ENCODE measurements around the gene AP2B1. TPM values are rescaled to one million over a fixed set of nuclear protein-coding genes. Genes with fewer than 3 reads are reported as not detected.

AP2B1 gene
- total RNA-seq, 1 donor from 2014 or later = 216 TPM

DNA sequence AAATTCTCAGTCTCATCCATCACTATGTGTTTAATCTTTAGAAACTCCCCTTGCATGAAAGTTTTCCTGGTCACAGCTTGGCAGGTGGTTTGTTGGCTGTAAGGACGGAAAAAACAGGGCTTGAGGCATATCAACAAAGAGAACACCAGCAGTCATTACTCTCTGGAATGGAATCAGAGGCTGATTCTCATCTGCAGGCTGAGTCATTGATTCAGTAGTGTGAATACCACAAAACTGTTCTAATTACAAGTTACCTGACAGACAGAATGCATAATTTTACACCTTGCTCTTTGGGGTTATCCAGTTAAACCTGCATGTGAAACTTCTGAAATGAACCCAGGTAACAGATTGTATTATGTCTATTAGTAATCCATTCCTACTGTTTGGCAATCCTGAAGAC is 38.1 kb upstream of the AP2B1 start:
- Mint-ChIP-seq H3K27ac (ENCODE audit: unreplicated experiment) (no peak overlapping the region), H3K4me3 (no peak overlapping the region), H3K36me3 (ENCODE audit: low read depth) (no peaks in the 10 kb centered on the region), H3K9me3 (no peaks in the 10 kb centered on the region), H3K4me1 (no peaks in the 10 kb centered on the region), H3K27me3 (ENCODE audit: low read depth) (peaks cover 86% of the 10 kb centered on the region)
- TF ChIP-seq, protein P1, sequence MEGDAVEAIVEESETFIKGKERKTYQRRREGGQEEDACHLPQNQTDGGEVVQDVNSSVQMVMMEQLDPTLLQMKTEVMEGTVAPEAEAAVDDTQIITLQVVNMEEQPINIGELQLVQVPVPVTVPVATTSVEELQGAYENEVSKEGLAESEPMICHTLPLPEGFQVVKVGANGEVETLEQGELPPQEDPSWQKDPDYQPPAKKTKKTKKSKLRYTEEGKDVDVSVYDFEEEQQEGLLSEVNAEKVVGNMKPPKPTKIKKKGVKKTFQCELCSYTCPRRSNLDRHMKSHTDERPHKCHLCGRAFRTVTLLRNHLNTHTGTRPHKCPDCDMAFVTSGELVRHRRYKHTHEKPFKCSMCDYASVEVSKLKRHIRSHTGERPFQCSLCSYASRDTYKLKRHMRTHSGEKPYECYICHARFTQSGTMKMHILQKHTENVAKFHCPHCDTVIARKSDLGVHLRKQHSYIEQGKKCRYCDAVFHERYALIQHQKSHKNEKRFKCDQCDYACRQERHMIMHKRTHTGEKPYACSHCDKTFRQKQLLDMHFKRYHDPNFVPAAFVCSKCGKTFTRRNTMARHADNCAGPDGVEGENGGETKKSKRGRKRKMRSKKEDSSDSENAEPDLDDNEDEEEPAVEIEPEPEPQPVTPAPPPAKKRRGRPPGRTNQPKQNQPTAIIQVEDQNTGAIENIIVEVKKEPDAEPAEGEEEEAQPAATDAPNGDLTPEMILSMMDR (conservative IDR thresholded peaks at IDR 0.05) = no peak
- DNase-seq (ENCODE audit: low read depth, low spot score) = no peak

GRCh38 chr17:35553310-35553709 is 33.8 kb upstream of the AP2B1 start:
- Mint-ChIP-seq H3K27me3 (ENCODE audit: low read depth) (peaks cover 84% of the 10 kb centered on the region), H3K4me1 (no peaks in the 10 kb centered on the region), H3K9me3 (no peaks in the 10 kb centered on the region), H3K27ac (ENCODE audit: unreplicated experiment) (no peak overlapping the region), H3K4me3 (no peak overlapping the region), H3K36me3 (ENCODE audit: low read depth) (no peaks in the 10 kb centered on the region)
- TF ChIP-seq, protein P1 (conservative IDR thresholded peaks at IDR 0.05) = no peak
- DNase-seq (ENCODE audit: low read depth, low spot score) = no peak

GRCh38 chr17:35554668-35555067 is 32.5 kb upstream of the AP2B1 start:
- Mint-ChIP-seq H3K9me3 (no peaks in the 10 kb centered on the region), H3K36me3 (ENCODE audit: low read depth) (no peaks in the 10 kb centered on the region), H3K4me3 (no peak overlapping the region), H3K27me3 (ENCODE audit: low read depth) (peaks cover 82% of the 10 kb centered on the region), H3K4me1 (no peaks in the 10 kb centered on the region), H3K27ac (ENCODE audit: unreplicated experiment) (no peak overlapping the region)
- TF ChIP-seq, protein P1 (conservative IDR thresholded peaks at IDR 0.05) = no peak
- DNase-seq (ENCODE audit: low read depth, low spot score) = no peak

GRCh38 chr17:35555691-35556090 is 31.4 kb upstream of the AP2B1 start:
- H3K27me3 Mint-ChIP-seq (ENCODE audit: low read depth) = peaks cover 83% of the 10 kb centered on the region
- DNase-seq (ENCODE audit: low read depth, low spot score) = no peak
- H3K4me1 Mint-ChIP-seq = no peaks in the 10 kb centered on the region
- H3K4me3 Mint-ChIP-seq = no peak overlapping the region
- no peaks in the 10 kb centered on the region for H3K36me3 Mint-ChIP-seq (ENCODE audit: low read depth)
- no peaks in the 10 kb centered on the region for H3K9me3 Mint-ChIP-seq
- no peak overlapping the region for H3K27ac Mint-ChIP-seq (ENCODE audit: unreplicated experiment)
- TF ChIP-seq, protein P1 (conservative IDR thresholded peaks at IDR 0.05) = no peak

- no peak for DNase-seq (ENCODE audit: low read depth, low spot score)
- no peaks in the 10 kb centered on the region for H3K9me3 Mint-ChIP-seq
- no peaks in the 10 kb centered on the region for H3K4me1 Mint-ChIP-seq
- peaks cover 72% of the 10 kb centered on the region for H3K27me3 Mint-ChIP-seq (ENCODE audit: low read depth)
- H3K27ac Mint-ChIP-seq (ENCODE audit: unreplicated experiment) = no peak overlapping the region
- TF ChIP-seq, protein P1 (conservative IDR thresholded peaks at IDR 0.05) = no peak
- H3K36me3 Mint-ChIP-seq (ENCODE audit: low read depth) = no peaks in the 10 kb centered on the region
- no peak overlapping the region for H3K4me3 Mint-ChIP-seq
Observed at GRCh38 chr17:35557353-35557752, 29.8 kb upstream of the AP2B1 start.
